ENCODE results near the gene RNF44.

GRCh38 chr5:176491101-176491502, 46.1 kb downstream of the RNF44 start:
- TF ChIP-seq CTCF (IDR thresholded peaks at IDR 0.05) = no peak
- TF ChIP-seq POLR2AphosphoS5 (IDR thresholded peaks at IDR 0.05; ENCODE audit: low read depth, low read length) = no peak
- TF ChIP-seq SIN3A (IDR thresholded peaks at IDR 0.05; ENCODE audit: borderline replicate concordance, insufficient read depth, low read depth, low read length) = no peak
- no peak for TF ChIP-seq REST (IDR thresholded peaks at IDR 0.05; ENCODE audit: insufficient read depth in 1 of 2, low read depth in 2 of 2, low read length in 1 of 2)
- TF ChIP-seq TCF7L2 (IDR thresholded peaks at IDR 0.05; ENCODE audit: low read depth, low read length) = peak; percentile 58; the same call in 1 of the 2 replicates
